HUES64 (cell line): ENCODE data around the gene SLC1A3.

Experiments used
- H3K27ac ChIP-seq: 2 replicates; pipeline ENCODE4 v1.7.0; 2013; ENCODE audit warnings: low read depth, low read length, inconsistent platforms
- H3K27me3 ChIP-seq: 2 replicates; pipeline ENCODE4 v1.6.1; 2013; ENCODE audit warnings: mild to moderate bottlenecking, low read length; ENCODE audit not compliant: insufficient read depth
- H3K36me3 ChIP-seq: 2 replicates; pipeline ENCODE4 v1.6.1; 2013; ENCODE audit warnings: mild to moderate bottlenecking, low read length; ENCODE audit not compliant: insufficient read depth
- H3K4me1 ChIP-seq: 2 replicates; pipeline ENCODE4 v1.6.1; 2013; ENCODE audit warnings: mild to moderate bottlenecking, low read length, moderate library complexity; ENCODE audit not compliant: insufficient read depth
- H3K4me3 ChIP-seq: 2 replicates; pipeline ENCODE4 v1.5.1; 2013; ENCODE audit warnings: mild to moderate bottlenecking, low read length, moderate library complexity
- H3K9ac ChIP-seq: 2 replicates; pipeline ENCODE4 v1.6.1; 2013; ENCODE audit warnings: mild to moderate bottlenecking, low read depth, low read length
- H3K9me3 ChIP-seq: 2 replicates; pipeline ENCODE4 v1.6.1; 2013; ENCODE audit warnings: low read depth, low read length; ENCODE audit not compliant: insufficient read depth
- WGBS: fragments of 150-250, 120-280 bp; methylation state at CpG from one replicate; pipeline ENCODE4 v1.1.7; 2013; ENCODE audit warnings: missing lambda C conversion rate; 5-methylcytosine and 5-hydroxymethylcytosine counted together

SLC1A3 gene

GRCh38 chr5:36675282-36675681 is 68.9 kb downstream of the SLC1A3 start:
- H3K27me3 ChIP-seq = no peaks in the 10 kb centered on the region
- H3K27ac ChIP-seq = no peak overlapping the region
- 94% methylated on average over 3 of the region's 3 CpGs for WGBS
- H3K9me3 ChIP-seq = no peaks in the 10 kb centered on the region
- H3K9ac ChIP-seq = no peak overlapping the region
- no peaks in the 10 kb centered on the region for H3K4me1 ChIP-seq
- H3K4me3 ChIP-seq = no peak overlapping the region
- peaks cover 43% of the 10 kb centered on the region for H3K36me3 ChIP-seq

GRCh38 chr5:36679221-36679989 is 73.0 kb downstream of the SLC1A3 start:
- H3K4me3 ChIP-seq = no peak overlapping the region
- H3K9me3 ChIP-seq = no peaks in the 10 kb centered on the region
- 89% methylated on average over 8 of the region's 8 CpGs for WGBS
- H3K4me1 ChIP-seq = no peaks in the 10 kb centered on the region
- no peak overlapping the region for H3K9ac ChIP-seq
- H3K36me3 ChIP-seq = peaks cover 15% of the 10 kb centered on the region
- H3K27me3 ChIP-seq = no peaks in the 10 kb centered on the region
- H3K27ac ChIP-seq = no peak overlapping the region

GRCh38 chr5:36680066-36680465 is 73.7 kb downstream of the SLC1A3 start:
- no peak overlapping the region for H3K27ac ChIP-seq
- no peaks in the 10 kb centered on the region for H3K9me3 ChIP-seq
- no peak overlapping the region for H3K9ac ChIP-seq
- 94% methylated on average over 7 of the region's 7 CpGs for WGBS
- no peak overlapping the region for H3K4me3 ChIP-seq
- no peaks in the 10 kb centered on the region for H3K27me3 ChIP-seq
- H3K36me3 ChIP-seq = peaks cover 10% of the 10 kb centered on the region; the same call in 1 of the 2 replicates
- no peaks in the 10 kb centered on the region for H3K4me1 ChIP-seq

- H3K9ac ChIP-seq = no peak overlapping the region
- no peaks in the 10 kb centered on the region for H3K4me1 ChIP-seq
- H3K4me3 ChIP-seq = no peak overlapping the region
- 76% methylated on average over 1 of the region's 1 CpG for WGBS
- H3K9me3 ChIP-seq = no peaks in the 10 kb centered on the region
- no peak overlapping the region for H3K27ac ChIP-seq
- no peaks in the 10 kb centered on the region for H3K27me3 ChIP-seq
- H3K36me3 ChIP-seq = peaks cover 17% of the 10 kb centered on the region; the same call in 1 of the 2 replicates
These were observed 75.3 kb downstream of the SLC1A3 start for GRCh38 chr5:36681711-36682110.

- no peak overlapping the region for H3K27ac ChIP-seq
- 85% methylated on average over 2 of the region's 2 CpGs for WGBS
- no peaks in the 10 kb centered on the region for H3K9me3 ChIP-seq
- no peaks in the 10 kb centered on the region for H3K27me3 ChIP-seq
- H3K36me3 ChIP-seq = peaks cover 15% of the 10 kb centered on the region; the same call in 1 of the 2 replicates
- no peak overlapping the region for H3K9ac ChIP-seq
- no peak overlapping the region for H3K4me3 ChIP-seq
- H3K4me1 ChIP-seq = no peaks in the 10 kb centered on the region
These were observed 76.1 kb downstream of the SLC1A3 start for GRCh38 chr5:36682499-36682898.

GRCh38 chr5:36683821-36684434 is 77.5 kb downstream of the SLC1A3 start:
- Histone ChIP-seq H3K9ac (no peak overlapping the region), H3K4me3 (no peak overlapping the region), H3K4me1 (no peaks in the 10 kb centered on the region; the same call in 1 of the 2 replicates), H3K9me3 (no peaks in the 10 kb centered on the region), H3K36me3 (peaks cover 10% of the 10 kb centered on the region; the same call in 1 of the 2 replicates), H3K27me3 (no peaks in the 10 kb centered on the region), H3K27ac (no peak overlapping the region)
- 94% methylated on average over 9 of the region's 9 CpGs for WGBS

GRCh38 chr5:36685631-36686288 is 79.4 kb downstream of the SLC1A3 start:
- no peak overlapping the region for H3K27ac ChIP-seq

GRCh38 chr5:36686881-36687280 is 80.5 kb downstream of the SLC1A3 start:
- no peaks in the 10 kb centered on the region for H3K9me3 ChIP-seq
- no peak overlapping the region for H3K27ac ChIP-seq
- no peak overlapping the region for H3K4me3 ChIP-seq
- no peak overlapping the region for H3K9ac ChIP-seq
- WGBS = 89% methylated on average over 3 of the region's 3 CpGs
- peaks cover 6% of the 10 kb centered on the region for H3K27me3 ChIP-seq
- H3K36me3 ChIP-seq = peaks cover 10% of the 10 kb centered on the region; the same call in 1 of the 2 replicates
- peaks cover 7% of the 10 kb centered on the region; the same call in 1 of the 2 replicates for H3K4me1 ChIP-seq

More at GRCh38 chr5:36685631-36686288, 79.4 kb downstream of the SLC1A3 start:
- H3K9ac ChIP-seq = no peak overlapping the region
- 94% methylated on average over 12 of the region's 13 CpGs for WGBS
- no peaks in the 10 kb centered on the region for H3K27me3 ChIP-seq
- no peaks in the 10 kb centered on the region for H3K9me3 ChIP-seq
- peaks cover 10% of the 10 kb centered on the region; the same call in 1 of the 2 replicates for H3K36me3 ChIP-seq
- peaks cover 3% of the 10 kb centered on the region; the same call in 1 of the 2 replicates for H3K4me1 ChIP-seq
- no peak overlapping the region for H3K4me3 ChIP-seq

- peaks cover 7% of the 10 kb centered on the region; the same call in 1 of the 2 replicates for H3K4me1 ChIP-seq
- H3K9me3 ChIP-seq = no peaks in the 10 kb centered on the region
- H3K4me3 ChIP-seq = no peak overlapping the region
- no peak overlapping the region for H3K9ac ChIP-seq
- peaks cover 10% of the 10 kb centered on the region; the same call in 1 of the 2 replicates for H3K36me3 ChIP-seq
- WGBS = 98% methylated on average over 4 of the region's 6 CpGs
- H3K27me3 ChIP-seq = peaks cover 22% of the 10 kb centered on the region
- H3K27ac ChIP-seq = no peak overlapping the region
These were observed 82.3 kb downstream of the SLC1A3 start for GRCh38 chr5:36688722-36689121.

- Histone ChIP-seq H3K4me1 (peaks cover 7% of the 10 kb centered on the region; the same call in 1 of the 2 replicates), H3K9ac (no peak overlapping the region), H3K36me3 (peaks cover 10% of the 10 kb centered on the region; the same call in 1 of the 2 replicates), H3K9me3 (no peaks in the 10 kb centered on the region), H3K4me3 (no peak overlapping the region), H3K27me3 (peaks cover 23% of the 10 kb centered on the region), H3K27ac (no peak overlapping the region)
- WGBS = 67% methylated on average over 5 of the region's 5 CpGs
These were observed 82.8 kb downstream of the SLC1A3 start for GRCh38 chr5:36689225-36689624.
